HepG2 (cell line): ENCODE measurements around the gene CLCA4.

Experiments
- CEBPB ChIP-seq: IDR thresholded peaks from 2 replicates; pipeline ENCODE4 v1.6.1; 2011; ENCODE audit warnings: low read depth, low read length, improper control_type of control experiment, borderline replicate concordance
- DNMT1 ChIP-seq: sonication (generic); formaldehyde crosslinking; IDR thresholded peaks from 2 replicates; pipeline ENCODE4 v1.5.1; 2020; ENCODE audit warnings: mild to moderate bottlenecking, missing genetic modification reagents
- EP300 ChIP-seq, 3 experiments: sonication (generic) in 1 of 3; formaldehyde crosslinking in 1 of 3; IDR thresholded peaks; 2 replicates each; pipeline versions ENCODE4 v1.5.1 to v1.6.1; 2011 to 2020; ENCODE audit warnings: low read depth in 2 of 3, low read length in 2 of 3, borderline replicate concordance in 1 of 3, improper control_type of control experiment in 1 of 3, mild to moderate bottlenecking in 1 of 3, missing genetic modification reagents in 1 of 3, moderate library complexity in 1 of 3
- KAT8 ChIP-seq: IDR thresholded peaks from 2 replicates; pipeline ENCODE4 v1.6.1; 2016; ENCODE audit warnings: missing genetic modification reagents, missing compliant biosample characterization
- KLF15 ChIP-seq: sonication (generic); formaldehyde crosslinking; IDR thresholded peaks from 2 replicates; pipeline ENCODE4 v1.8.1; 2023; ENCODE audit warnings: borderline replicate concordance, mild to moderate bottlenecking, inconsistent platforms, missing genetic modification reagents, mixed read lengths
- KLF9 ChIP-seq: IDR thresholded peaks from 2 replicates; pipeline ENCODE4 v1.6.1; 2016; ENCODE audit warnings: low read depth
- MLX ChIP-seq: IDR thresholded peaks from 2 replicates; pipeline ENCODE4 v1.6.1; 2016
- POLR2A ChIP-seq, 2 experiments: IDR thresholded peaks; 2 replicates each; pipeline ENCODE4 v1.6.1; 2011; ENCODE audit warnings: low read depth in 2 of 2, low read length in 2 of 2, mild to moderate bottlenecking in 1 of 2, moderate library complexity in 1 of 2; ENCODE audit not compliant: insufficient read depth in 1 of 2
- POLR2AphosphoS5 ChIP-seq: IDR thresholded peaks from 2 replicates; pipeline ENCODE4 v1.6.1; 2012; ENCODE audit warnings: low read depth, low read length
- SMAD3 ChIP-seq: sonication (generic); formaldehyde crosslinking; IDR thresholded peaks from 2 replicates; pipeline ENCODE4 v1.4.0; 2020; ENCODE audit warnings: missing genetic modification reagents
- SMC3 ChIP-seq: IDR thresholded peaks from 2 replicates; pipeline ENCODE4 v1.6.1; 2011; ENCODE audit warnings: low read length, improper control_type of control experiment
- SNRNP70 ChIP-seq: fragments of 200-400 bp; formaldehyde crosslinking; IDR thresholded peaks from 2 replicates; pipeline ENCODE4 v1.6.1; 2017; ENCODE audit warnings: mild to moderate bottlenecking, low read depth, low read length, moderate library complexity
- TIGD3 ChIP-seq: sonication (generic); formaldehyde crosslinking; IDR thresholded peaks from 2 replicates; pipeline ENCODE4 v1.5.1; 2020; ENCODE audit warnings: mild to moderate bottlenecking, missing genetic modification reagents, borderline replicate concordance
- ZNF414 ChIP-seq: sonication (generic); formaldehyde crosslinking; IDR thresholded peaks from 2 replicates; pipeline ENCODE4 v1.5.0; 2020; ENCODE audit warnings: missing genetic modification reagents

- TF ChIP-seq KLF9 (CRISPR knock-in tag), result no peak
- no peak for TF ChIP-seq SMC3
- no peak for TF ChIP-seq DNMT1
- TF ChIP-seq CEBPB, result no peak
- no peak for TF ChIP-seq POLR2AphosphoS5
- no peak for TF ChIP-seq ZNF414 (CRISPR knock-in tag)
- no peak for TF ChIP-seq POLR2A (IDR thresholded peaks at IDR 0.05; ENCODE audit: insufficient read depth in 1 of 2, low read depth in 2 of 2, low read length in 2 of 2)
- no peak for TF ChIP-seq EP300 (IDR thresholded peaks at IDR 0.05; ENCODE audit: low read depth in 2 of 2, low read length in 2 of 2)
- no peak for TF ChIP-seq EP300 (CRISPR knock-in tag; IDR thresholded peaks at IDR 0.05; ENCODE audit: borderline replicate concordance)
- no peak for TF ChIP-seq MLX (CRISPR knock-in tag)
- no peak for TF ChIP-seq KLF15 (CRISPR knock-in tag)
- TF ChIP-seq SMAD3, result no peak
- no peak for TF ChIP-seq TIGD3 (CRISPR knock-in tag)
- no peak for TF ChIP-seq SNRNP70
- TF ChIP-seq KAT8, result no peak
Measured at GRCh38 chr1:86500714-86501113, 46.2 kb upstream of the CLCA4 start.
